ENCODE measurements around the gene OGFR. TPM values are rescaled to one million over a fixed set of nuclear protein-coding genes. Genes with fewer than 3 reads are reported as not detected.

Gene OGFR
- total and polyA plus RNA-seq, 2 donors (not counting 1 experiment from before 2014, with no cell fraction given), result 71.7 to 102 TPM

DNA sequence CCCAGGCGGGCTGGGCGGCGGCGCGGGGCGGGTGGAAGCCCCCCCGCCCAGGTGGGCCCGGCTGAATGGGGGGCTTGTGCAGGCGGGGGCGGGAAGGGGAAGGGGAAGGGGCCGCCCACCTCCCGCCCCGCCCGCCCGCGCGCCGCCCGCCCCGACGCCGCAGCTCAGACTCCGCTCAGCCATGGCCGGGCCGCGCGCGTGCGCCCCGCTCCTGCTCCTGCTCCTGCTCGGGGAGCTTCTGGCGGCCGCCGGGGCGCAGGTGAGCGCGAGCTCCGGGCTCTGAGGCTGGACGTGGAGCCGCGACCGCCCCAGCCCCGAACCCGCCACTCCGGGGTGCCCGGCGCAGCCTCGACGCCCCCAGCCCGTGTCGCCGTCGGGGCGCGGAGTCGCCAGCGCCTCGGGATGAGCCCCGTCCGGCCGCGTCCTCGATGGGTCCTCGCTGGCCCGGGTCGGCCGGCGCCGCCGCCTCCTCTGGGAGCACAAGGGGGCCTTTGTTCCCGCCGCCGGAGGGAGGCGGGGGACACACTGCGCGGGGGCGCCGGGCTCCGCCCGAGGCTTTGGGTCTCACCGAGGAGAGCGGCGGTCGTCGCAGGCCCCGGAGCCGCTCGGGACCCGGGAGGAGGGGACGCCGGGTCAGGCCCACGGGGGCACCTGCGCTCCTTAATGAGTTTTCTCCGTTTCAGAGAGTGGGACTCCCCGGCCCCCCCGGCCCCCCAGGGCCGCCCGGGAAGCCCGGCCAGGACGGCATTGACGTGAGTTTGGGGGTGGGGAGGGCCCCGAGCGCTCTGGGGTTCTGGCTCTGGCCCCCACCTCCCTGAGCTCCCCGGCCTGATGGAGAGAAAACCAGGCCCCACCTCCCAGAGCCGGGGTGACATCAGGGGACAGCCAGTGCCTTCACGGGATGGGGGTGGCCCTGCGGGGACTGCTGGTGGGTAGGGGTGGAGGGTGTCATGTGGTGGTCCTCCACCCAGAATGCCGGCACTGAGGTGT lies 12.5 kb downstream of the OGFR start, which contains the start of gene COL9A3:
TSS of gene COL9A3 (plus strand) at position 167 of the 990 bp plus-strand sequence. CDS start at position 182, 15 bp downstream.
- Histone ChIP-seq H3K9me3 (ENCODE audit: control extremely low read depth in 1 of 3, control insufficient read depth in 2 of 3, insufficient read depth in 1 of 3, low read length in 2 of 3) (peaks cover 0 to 24% (median 0%) of the 10 kb centered on the region in 3 donors), H3K4me3 (ENCODE audit: control extremely low read depth in 1 of 5, extremely low read depth in 1 of 5, insufficient read depth in 1 of 5, low read depth in 2 of 5, low read length in 4 of 5) (peak within 1 kb of the TSS in 3 of 5 experiments; percentile 20 to 47 (median 28)), H3K27me3 (replicated peaks in 1 of 4; ENCODE audit: control extremely low read depth in 1 of 4, control insufficient read depth in 3 of 4, insufficient read depth in 4 of 4, low read length in 3 of 4) (peaks cover 0 to 51% (median 30%) of the 10 kb centered on the region in 4 experiments), H3K4me2 (replicated peaks; ENCODE audit: low read depth, low read length, poor library complexity, severe bottlenecking) (peak within 1 kb of the TSS; percentile 73), H3K9ac (ENCODE audit: low read length) (peak within 1 kb of the TSS; percentile 32), H2AFZ (ENCODE audit: insufficient read depth, low read depth, low read length, poor library complexity, severe bottlenecking) (peak within 1 kb of the TSS; percentile 51), H3K4me1 (ENCODE audit: control insufficient read depth in 2 of 2, insufficient read depth in 2 of 2, low read length in 2 of 2) (peaks cover 12 to 13% of the 10 kb centered on the region in 2 donors), H3K36me3 (replicated peaks in 1 of 2; ENCODE audit: control extremely low read depth in 1 of 2, control insufficient read depth in 1 of 2, extremely low read depth in 1 of 2, insufficient read depth in 2 of 2, low read length in 1 of 2) (peaks cover 0 to 13% of the 10 kb centered on the region in 2 experiments), H3K79me2 (ENCODE audit: control insufficient read depth, insufficient read depth, low read length) (no peaks in the 10 kb centered on the region), H3K27ac (ENCODE audit: low read length in 2 of 2) (no peak within 1 kb of the TSS), H4K20me1 (ENCODE audit: control insufficient read depth, insufficient read depth, low read length, poor library complexity, severe bottlenecking) (peaks cover 38% of the 10 kb centered on the region)
- Mint-ChIP-seq H3K27ac (peak within 1 kb of the TSS; percentile 61), H3K27me3 (peaks cover 17% of the 10 kb centered on the region), H3K4me1 (peaks cover 14% of the 10 kb centered on the region), H3K9me3 (ENCODE audit: insufficient read depth) (no peaks in the 10 kb centered on the region), H3K4me3 (peak within 1 kb of the TSS; percentile 81)
- DNase-seq, result no peak
- CTCF ChIA-PET, result interaction anchor here (0.6 kb wide), 1 partner anchor 9 kb away, joined by 3 read pairs; no protein-coding TSS in a partner anchor
- ATAC-seq (ENCODE audit: low read depth), result peak; percentile 31
- 13% methylated on average over 98 of the region's 108 CpGs for WGBS (ENCODE audit: insufficient coverage)
- intact Hi-C loops (cut with micrococcal nuclease), result no loop called here
- no peak for TF ChIP-seq EZH2 (IDR thresholded peaks at IDR 0.05; ENCODE audit: borderline replicate concordance, insufficient read depth, low read depth, low read length, poor library complexity, severe bottlenecking)
- TF ChIP-seq, protein P1, sequence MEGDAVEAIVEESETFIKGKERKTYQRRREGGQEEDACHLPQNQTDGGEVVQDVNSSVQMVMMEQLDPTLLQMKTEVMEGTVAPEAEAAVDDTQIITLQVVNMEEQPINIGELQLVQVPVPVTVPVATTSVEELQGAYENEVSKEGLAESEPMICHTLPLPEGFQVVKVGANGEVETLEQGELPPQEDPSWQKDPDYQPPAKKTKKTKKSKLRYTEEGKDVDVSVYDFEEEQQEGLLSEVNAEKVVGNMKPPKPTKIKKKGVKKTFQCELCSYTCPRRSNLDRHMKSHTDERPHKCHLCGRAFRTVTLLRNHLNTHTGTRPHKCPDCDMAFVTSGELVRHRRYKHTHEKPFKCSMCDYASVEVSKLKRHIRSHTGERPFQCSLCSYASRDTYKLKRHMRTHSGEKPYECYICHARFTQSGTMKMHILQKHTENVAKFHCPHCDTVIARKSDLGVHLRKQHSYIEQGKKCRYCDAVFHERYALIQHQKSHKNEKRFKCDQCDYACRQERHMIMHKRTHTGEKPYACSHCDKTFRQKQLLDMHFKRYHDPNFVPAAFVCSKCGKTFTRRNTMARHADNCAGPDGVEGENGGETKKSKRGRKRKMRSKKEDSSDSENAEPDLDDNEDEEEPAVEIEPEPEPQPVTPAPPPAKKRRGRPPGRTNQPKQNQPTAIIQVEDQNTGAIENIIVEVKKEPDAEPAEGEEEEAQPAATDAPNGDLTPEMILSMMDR (IDR thresholded peaks at IDR 0.05), result no peak
- POLR2A ChIA-PET, result no interaction called here

All from B cell (primary cell).